Chondrocyte (in vitro differentiated cells): Measurements from ENCODE around the gene XRCC1. TPM values are rescaled to one million over a fixed set of nuclear protein-coding genes. Genes with fewer than 3 reads are reported as not detected.
A peak's percentile ranks its signal among the peaks of the same experiment; 100 is the strongest.

Experiments
- DNase-seq: peaks from one replicate; pipeline ENCODE4 v3.0.0; 2021; ENCODE audit warnings: mixed read lengths, low spot score
- H3K27ac Mint-ChIP-seq: one replicate; pipeline ENCODE4 v1.8.0; 2021; ENCODE audit warnings: mild to moderate bottlenecking, moderate library complexity, mixed read lengths; ENCODE audit not compliant: unreplicated experiment
- H3K27me3 Mint-ChIP-seq: 2 replicates; pipeline ENCODE4 v1.8.0; 2021; ENCODE audit warnings: low read depth, mixed read lengths
- H3K36me3 Mint-ChIP-seq: 2 replicates; pipeline ENCODE4 v1.8.0; 2021; ENCODE audit warnings: low read depth, mixed read lengths
- H3K4me1 Mint-ChIP-seq: 2 replicates; pipeline ENCODE4 v1.8.0; 2021; ENCODE audit warnings: low read depth, mild to moderate bottlenecking, mixed read lengths
- H3K4me3 Mint-ChIP-seq: one replicate; pipeline ENCODE4 v1.8.0; 2021; ENCODE audit warnings: mild to moderate bottlenecking, moderate library complexity, mixed read lengths; ENCODE audit not compliant: unreplicated experiment
- H3K9me3 Mint-ChIP-seq: 2 replicates; pipeline ENCODE4 v1.8.0; 2021; ENCODE audit warnings: low read depth, mixed read lengths
- total RNA-seq: library from RNA; stranded (reverse); gene quantifications from 3 replicates; pipeline ENCODE4 v1.2.1, GENCODE V29; 2021
- TF ChIP-seq, protein P1 (sequence below): fragments of 200-600 bp; sonication (generic); IDR thresholded peaks from 2 replicates; pipeline ENCODE4 v1.5.0; 2021; ENCODE audit warnings: antibody characterized with exemption, mild to moderate bottlenecking, moderate library complexity

The XRCC1 gene
- total RNA-seq, 1 donor from 2014 or later: 30.5 TPM

DNA sequence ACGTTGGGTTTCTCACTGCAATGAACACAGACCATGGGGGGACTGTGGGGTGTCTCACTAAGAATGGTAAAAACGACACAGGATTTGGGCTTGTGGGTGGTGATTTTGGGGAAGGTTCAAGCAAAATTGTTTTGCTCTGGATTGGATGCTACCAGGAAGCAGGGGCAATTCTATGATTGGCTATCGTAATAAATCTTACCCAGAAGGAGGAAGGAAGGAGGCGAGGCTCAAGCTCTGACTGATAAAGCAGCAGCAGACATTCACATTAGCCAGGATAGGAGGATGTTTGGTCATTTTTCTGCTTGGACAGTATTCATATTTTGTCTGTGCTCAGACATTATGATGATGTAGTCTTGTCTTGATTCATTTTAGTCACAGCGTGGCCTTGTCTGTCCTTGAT is 22.5 kb upstream of the XRCC1 start:
- Mint-ChIP-seq H3K36me3 (peaks cover 9% of the 10 kb centered on the region), H3K9me3 (no peaks in the 10 kb centered on the region), H3K27ac (peak overlapping the region; percentile 73), H3K4me3 (peak overlapping the region; percentile 100), H3K4me1 (peaks cover 38% of the 10 kb centered on the region), H3K27me3 (no peaks in the 10 kb centered on the region)
- DNase-seq: no peak
- TF ChIP-seq, protein P1, sequence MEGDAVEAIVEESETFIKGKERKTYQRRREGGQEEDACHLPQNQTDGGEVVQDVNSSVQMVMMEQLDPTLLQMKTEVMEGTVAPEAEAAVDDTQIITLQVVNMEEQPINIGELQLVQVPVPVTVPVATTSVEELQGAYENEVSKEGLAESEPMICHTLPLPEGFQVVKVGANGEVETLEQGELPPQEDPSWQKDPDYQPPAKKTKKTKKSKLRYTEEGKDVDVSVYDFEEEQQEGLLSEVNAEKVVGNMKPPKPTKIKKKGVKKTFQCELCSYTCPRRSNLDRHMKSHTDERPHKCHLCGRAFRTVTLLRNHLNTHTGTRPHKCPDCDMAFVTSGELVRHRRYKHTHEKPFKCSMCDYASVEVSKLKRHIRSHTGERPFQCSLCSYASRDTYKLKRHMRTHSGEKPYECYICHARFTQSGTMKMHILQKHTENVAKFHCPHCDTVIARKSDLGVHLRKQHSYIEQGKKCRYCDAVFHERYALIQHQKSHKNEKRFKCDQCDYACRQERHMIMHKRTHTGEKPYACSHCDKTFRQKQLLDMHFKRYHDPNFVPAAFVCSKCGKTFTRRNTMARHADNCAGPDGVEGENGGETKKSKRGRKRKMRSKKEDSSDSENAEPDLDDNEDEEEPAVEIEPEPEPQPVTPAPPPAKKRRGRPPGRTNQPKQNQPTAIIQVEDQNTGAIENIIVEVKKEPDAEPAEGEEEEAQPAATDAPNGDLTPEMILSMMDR: no peak

DNA sequence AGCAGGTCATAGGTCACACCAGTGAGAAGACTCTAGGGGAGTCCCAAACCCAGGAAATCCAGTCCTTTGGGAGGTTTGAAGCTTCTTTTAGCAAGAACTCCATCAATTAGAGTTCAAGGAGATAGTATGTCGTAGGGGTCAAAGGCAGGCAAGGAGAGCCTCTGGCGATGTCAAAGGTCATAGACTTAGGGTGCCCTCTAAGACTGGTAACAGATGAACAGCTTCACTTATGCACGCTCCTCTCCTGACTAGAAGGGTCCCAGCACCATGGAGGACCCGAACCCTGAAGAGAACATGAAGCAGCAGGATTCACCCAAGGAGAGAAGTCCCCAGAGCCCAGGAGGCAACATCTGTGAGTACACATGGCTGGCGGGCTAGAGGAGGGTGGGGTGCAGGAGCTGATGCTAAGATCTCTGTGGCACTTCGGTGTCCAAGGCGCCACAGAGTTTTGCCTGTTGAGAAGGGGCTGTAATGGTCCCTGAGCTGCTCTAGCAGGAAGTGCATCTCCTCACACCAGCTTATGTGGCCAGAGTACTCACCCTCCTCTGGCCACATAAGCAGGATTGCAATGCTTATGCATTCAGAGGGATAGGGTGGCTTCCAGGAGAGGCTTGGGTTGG is 21.6 kb upstream of the XRCC1 start:
- H3K27ac Mint-ChIP-seq: peak overlapping the region; percentile 100
- no peaks in the 10 kb centered on the region for H3K27me3 Mint-ChIP-seq
- H3K36me3 Mint-ChIP-seq: peaks cover 13% of the 10 kb centered on the region
- no peaks in the 10 kb centered on the region for H3K9me3 Mint-ChIP-seq
- TF ChIP-seq, protein P1: peak; percentile 2
- no peak for DNase-seq
- H3K4me1 Mint-ChIP-seq: peaks cover 41% of the 10 kb centered on the region
- peak overlapping the region; percentile 100 for H3K4me3 Mint-ChIP-seq

DNA sequence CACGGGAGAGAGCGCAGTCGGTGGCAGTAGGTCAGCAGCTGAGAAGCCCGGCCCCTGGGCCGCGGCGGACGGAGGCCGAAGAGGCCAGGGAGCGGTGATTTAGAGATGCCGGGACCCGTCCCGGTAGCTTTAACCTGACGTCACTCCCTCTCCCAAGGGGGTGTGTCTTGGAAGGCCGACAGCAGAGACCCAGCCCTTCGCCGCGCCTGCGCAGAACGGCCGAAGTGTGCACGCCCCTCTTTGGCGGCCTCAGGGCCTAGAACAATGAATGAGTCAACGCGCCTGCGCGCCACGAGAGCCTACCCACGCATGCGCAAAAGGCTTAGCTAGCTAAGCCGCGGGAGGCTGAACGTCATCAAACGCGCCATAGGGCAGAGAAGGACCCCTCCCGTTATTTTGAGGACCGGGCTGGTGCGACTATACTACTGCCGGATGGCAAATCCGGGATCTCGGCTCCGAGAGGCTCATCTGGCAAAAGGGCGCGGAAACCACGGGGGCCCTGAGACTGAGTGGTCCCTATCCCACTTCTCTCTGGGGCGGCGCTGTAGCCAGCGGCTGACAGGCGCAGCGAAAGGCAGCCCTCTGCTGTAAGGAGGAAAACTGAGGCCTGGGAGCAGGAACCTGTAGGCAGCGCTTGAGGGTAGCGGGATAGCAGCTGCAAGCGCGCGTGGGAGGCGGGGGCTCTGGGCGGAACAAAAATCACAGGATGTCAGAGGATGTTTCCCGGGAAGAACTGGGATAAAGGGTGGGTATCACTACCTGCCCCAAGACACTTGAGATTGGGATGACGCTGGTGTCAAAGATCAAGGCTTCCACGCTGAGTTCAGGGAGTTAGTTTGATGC is 20.9 kb upstream of the XRCC1 start, which contains the start of the genes IRGQ and ZNF576:
Gene IRGQ (minus strand): TSS at position 136 of the 843 bp plus-strand sequence. CDS start 796 bp downstream, outside the sequence.
Gene ZNF576 (plus strand): TSS at position 597 of the 843 bp plus-strand sequence. CDS start 514 bp downstream, outside the sequence.
- peaks cover 41% of the 10 kb centered on the region for H3K4me1 Mint-ChIP-seq
- H3K27ac Mint-ChIP-seq: peak within 1 kb of the TSS; percentile 100

DNA sequence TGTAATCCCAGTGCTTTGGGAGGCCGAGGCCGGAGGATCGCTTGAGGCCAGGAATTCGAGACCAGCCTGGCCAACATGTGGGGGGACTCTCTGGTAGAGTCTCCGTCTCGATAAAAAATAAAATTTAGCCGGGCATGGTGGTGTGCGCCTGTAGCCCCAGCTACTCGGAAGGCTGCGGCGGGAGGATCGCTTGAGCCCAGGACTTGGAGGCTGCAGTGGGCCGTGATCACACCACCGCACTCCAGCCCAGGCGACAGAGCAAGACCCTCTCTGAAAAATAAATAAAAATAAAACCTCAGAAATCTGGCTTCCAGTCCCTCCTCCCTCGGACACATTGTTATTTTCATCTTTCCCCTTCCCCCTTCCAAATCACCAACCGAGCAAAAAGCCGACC is 20.3 kb upstream of the XRCC1 start:
- no peaks in the 10 kb centered on the region for H3K9me3 Mint-ChIP-seq
- peak overlapping the region; percentile 100 for H3K27ac Mint-ChIP-seq
- peaks cover 41% of the 10 kb centered on the region for H3K4me1 Mint-ChIP-seq
- peak overlapping the region; percentile 100 for H3K4me3 Mint-ChIP-seq
- no peaks in the 10 kb centered on the region for H3K27me3 Mint-ChIP-seq
- TF ChIP-seq, protein P1: no peak
- peaks cover 19% of the 10 kb centered on the region for H3K36me3 Mint-ChIP-seq
- no peak for DNase-seq

More for the DNA sequence above, 20.9 kb upstream of the XRCC1 start, which contains the start of the genes IRGQ and ZNF576:
- peaks cover 14% of the 10 kb centered on the region for H3K36me3 Mint-ChIP-seq
- H3K9me3 Mint-ChIP-seq: no peaks in the 10 kb centered on the region
- DNase-seq: peak; percentile 99
- TF ChIP-seq, protein P1: no peak
- peak within 1 kb of the TSS; percentile 100 for H3K4me3 Mint-ChIP-seq
- H3K27me3 Mint-ChIP-seq: no peaks in the 10 kb centered on the region
